ENCODE results near the gene MCM9.

MCM9 gene

GRCh38 chr6:118934461-118935330 is at the start of gene MCM9:
Gene MCM9, minus strand, starts transcription at chr6:118935159. Its CDS starts 3,436 bp downstream, at chr6:118931723.
- no peak for FAIRE-seq
- peak; percentile 63 for DNase-seq (ENCODE audit: insufficient read length, low spot score)
- no peak for TF ChIP-seq CTCF (IDR thresholded peaks at IDR 0.05; ENCODE audit: insufficient read depth, missing control alignments)

GRCh38 chr6:118984342-118984741 is 49.4 kb upstream of the MCM9 start:
- DNase-seq (ENCODE audit: insufficient read length, low spot score) = no peak
- no peak for TF ChIP-seq CTCF (IDR thresholded peaks at IDR 0.05; ENCODE audit: insufficient read depth, missing control alignments)
- no peak for FAIRE-seq

- TF ChIP-seq CTCF (IDR thresholded peaks at IDR 0.05; ENCODE audit: insufficient read depth, missing control alignments) = no peak
- FAIRE-seq = peak; percentile 77
These were observed 47.6 kb upstream of the MCM9 start for GRCh38 chr6:118982575-118982911.

GRCh38 chr6:118981884-118982574 is 47.1 kb upstream of the MCM9 start:
- DNase-seq (ENCODE audit: insufficient read length, low spot score) (no peak), FAIRE-seq (peak; percentile 32)
- TF ChIP-seq CTCF (IDR thresholded peaks at IDR 0.05; ENCODE audit: insufficient read depth, missing control alignments) = no peak

More at GRCh38 chr6:118982575-118982911, 47.6 kb upstream of the MCM9 start:
- no peak for DNase-seq (ENCODE audit: insufficient read length, low spot score)

DNA sequence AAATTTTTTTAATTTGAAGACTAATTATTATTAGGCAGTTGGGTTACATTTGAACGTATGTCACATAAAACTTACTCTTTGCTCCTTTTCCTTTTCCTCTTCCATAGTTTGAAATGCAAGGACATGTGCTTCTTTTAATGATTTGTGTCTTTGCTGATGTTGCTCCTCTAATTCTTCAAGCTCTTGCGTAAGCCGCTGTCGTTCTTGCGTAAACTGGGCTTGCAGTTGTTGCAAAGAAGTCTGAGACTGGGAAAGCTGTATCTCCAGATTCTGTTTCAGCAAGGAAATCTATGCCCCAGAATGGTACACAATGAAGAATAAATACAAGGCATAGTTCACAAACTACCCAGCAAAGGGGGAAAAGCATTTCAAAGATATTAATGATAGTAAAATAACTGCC is 45.1 kb upstream of the MCM9 start:
- FAIRE-seq (no peak), DNase-seq (ENCODE audit: insufficient read length, low spot score) (no peak)
- no peak for TF ChIP-seq CTCF (IDR thresholded peaks at IDR 0.05; ENCODE audit: insufficient read depth, missing control alignments)

DNA sequence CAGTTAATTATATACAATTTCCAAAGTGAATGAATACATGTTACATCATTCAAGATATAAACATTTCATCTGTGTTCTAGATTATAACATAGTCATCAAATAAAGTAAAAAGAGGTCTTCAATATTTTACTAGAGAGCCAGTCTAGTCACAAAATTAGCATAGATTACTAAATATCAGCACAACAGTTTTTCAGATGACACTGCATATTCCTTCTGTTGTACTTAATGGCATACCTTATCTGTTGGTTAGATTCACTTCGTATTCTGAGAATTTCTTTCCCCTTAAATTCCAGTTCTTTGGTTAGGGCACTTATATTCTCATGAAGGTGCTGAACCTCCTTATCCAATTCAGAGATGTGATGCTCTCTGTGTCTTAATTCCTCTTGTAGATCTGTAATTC is 39.8 kb upstream of the MCM9 start:
- DNase-seq (ENCODE audit: insufficient read length, low spot score) = no peak
- no peak for TF ChIP-seq CTCF (IDR thresholded peaks at IDR 0.05; ENCODE audit: insufficient read depth, missing control alignments)
- no peak for FAIRE-seq

DNA sequence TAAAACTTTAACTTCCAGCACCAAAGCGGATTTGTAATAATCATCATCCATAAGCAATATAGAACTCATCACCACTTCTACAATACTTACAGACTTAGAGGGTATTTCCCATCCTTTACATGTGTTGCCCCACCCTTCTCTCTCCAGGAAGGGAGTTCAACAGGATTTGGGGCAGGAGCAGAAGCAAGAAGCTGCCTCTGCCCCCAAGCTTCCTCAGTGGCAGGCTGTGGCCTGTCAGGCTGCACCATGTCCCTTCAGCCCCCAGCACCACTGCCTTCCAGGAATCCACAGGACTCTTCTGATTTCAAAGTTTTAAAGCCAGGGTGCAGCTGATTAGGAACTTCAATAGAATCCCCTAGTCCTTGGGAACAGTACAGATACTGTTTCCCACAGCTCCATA is 36.7 kb upstream of the MCM9 start:
- FAIRE-seq (no peak), DNase-seq (ENCODE audit: insufficient read length, low spot score) (no peak)
- TF ChIP-seq CTCF (IDR thresholded peaks at IDR 0.05; ENCODE audit: insufficient read depth, missing control alignments) = no peak

All from D721Med (cell line).